Measurements from ENCODE around the gene THAP11. TPM values are rescaled to one million over a fixed set of nuclear protein-coding genes. Genes with fewer than 3 reads are reported as not detected.

The THAP11 gene
- total and polyA plus RNA-seq, 2 of the 13 experiments (the other 11 are each of a cell fraction or from before 2014, with no cell fraction given): 44.2 to 53.4 TPM

- TF ChIP-seq ZNF318 (CRISPR knock-in tag; IDR thresholded peaks at IDR 0.05): 0 out of 2 replicates have a peak, but pooled peaks have one; percentile 54
- TF ChIP-seq KDM6A (CRISPR knock-in tag; IDR thresholded peaks at IDR 0.05; ENCODE audit: low read depth): no peak
- TF ChIP-seq SP140L (CRISPR knock-in tag; IDR thresholded peaks at IDR 0.05; ENCODE audit: borderline replicate concordance): no peak
- no peak for TF ChIP-seq MTF2 (CRISPR knock-in tag; IDR thresholded peaks at IDR 0.05; ENCODE audit: borderline replicate concordance)
These were observed 6.0 kb downstream of the THAP11 start (continued) for GRCh38 chr16:67848118-67848517.

GRCh38 chr16:67853670-67854069, 11.6 kb downstream of the THAP11 start:
- 96% methylated on average over 3 of the region's 3 CpGs for WGBS (ENCODE audit: low lambda C conversion rate)
- in situ Hi-C loops (cut with HindIII; ENCODE audit: extremely low pct_ligation_motif_present, low pct_unique_long_range_greater_than_20kb): no loop called here
- DNase-seq (ENCODE audit: low spot score) (no peak), ATAC-seq (no peak), FAIRE-seq (no peak)
- Histone ChIP-seq H3K27me3 (ENCODE audit: control insufficient read depth in 1 of 2, insufficient read depth in 2 of 2, low read length in 2 of 2) (no peaks in the 10 kb centered on the region), H3K4me3 (replicated peaks in 1 of 3; ENCODE audit: insufficient read depth in 1 of 3, low read depth in 2 of 3, low read length in 3 of 3) (no peak overlapping the region), H3K9me3 (ENCODE audit: low read length) (no peaks in the 10 kb centered on the region), H4K20me1 (ENCODE audit: insufficient read depth, low read length) (peaks cover 55% of the 10 kb centered on the region), H3K79me2 (ENCODE audit: insufficient read depth, low read length) (peaks cover 88% of the 10 kb centered on the region), H3K4me1 (ENCODE audit: insufficient read depth, low read length) (peaks cover 62% of the 10 kb centered on the region), H3K27ac (ENCODE audit: extremely low read length, insufficient read depth, low read length) (no peak overlapping the region), H3K36me3 (replicated peaks in 1 of 2; ENCODE audit: control insufficient read depth in 1 of 2, insufficient read depth in 2 of 2, low read length in 2 of 2) (peaks cover 0 to 17% of the 10 kb centered on the region in 2 experiments; a peak in 3 of 5 replicates), H2AFZ (ENCODE audit: low read length) (no peak overlapping the region), H3K4me2 (ENCODE audit: low read depth, low read length) (no peak overlapping the region), H3K9ac (ENCODE audit: insufficient read depth, low read depth, low read length) (no peak overlapping the region)
- POLR2A ChIA-PET: no interaction called here
- CTCF ChIA-PET (ENCODE audit: low intra/inter-chr PET ratio, low total read pairs): no interaction called here
- intact Hi-C loops (cut with micrococcal nuclease; ENCODE audit: unreplicated experiment): no loop called here
- BruUV-seq (replicated peaks): no TSS peak
- TF ChIP-seq, protein P1, sequence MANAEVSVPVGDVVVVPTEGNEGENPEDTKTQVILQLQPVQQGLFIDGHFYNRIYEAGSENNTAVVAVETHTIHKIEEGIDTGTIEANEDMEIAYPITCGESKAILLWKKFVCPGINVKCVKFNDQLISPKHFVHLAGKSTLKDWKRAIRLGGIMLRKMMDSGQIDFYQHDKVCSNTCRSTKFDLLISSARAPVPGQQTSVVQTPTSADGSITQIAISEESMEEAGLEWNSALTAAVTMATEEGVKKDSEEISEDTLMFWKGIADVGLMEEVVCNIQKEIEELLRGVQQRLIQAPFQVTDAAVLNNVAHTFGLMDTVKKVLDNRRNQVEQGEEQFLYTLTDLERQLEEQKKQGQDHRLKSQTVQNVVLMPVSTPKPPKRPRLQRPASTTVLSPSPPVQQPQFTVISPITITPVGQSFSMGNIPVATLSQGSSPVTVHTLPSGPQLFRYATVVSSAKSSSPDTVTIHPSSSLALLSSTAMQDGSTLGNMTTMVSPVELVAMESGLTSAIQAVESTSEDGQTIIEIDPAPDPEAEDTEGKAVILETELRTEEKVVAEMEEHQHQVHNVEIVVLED (CRISPR knock-in tag; IDR thresholded peaks at IDR 0.05; ENCODE audit: borderline replicate concordance): no peak
- TF ChIP-seq ZNF138 (CRISPR knock-in tag; IDR thresholded peaks at IDR 0.05; ENCODE audit: low read depth) (no peak), SMC3 (IDR thresholded peaks at IDR 0.05; ENCODE audit: low read length) (no peak), THYN1 (CRISPR knock-in tag; IDR thresholded peaks at IDR 0.05; ENCODE audit: borderline replicate concordance, low read depth) (no peak), ZNF121 (CRISPR knock-in tag; IDR thresholded peaks at IDR 0.05) (peak; percentile 61; the same call in 1 of the 2 replicates), ZSCAN30 (CRISPR knock-in tag; IDR thresholded peaks at IDR 0.05) (no peak), NFKB2 (CRISPR knock-in tag; IDR thresholded peaks at IDR 0.05; ENCODE audit: borderline replicate concordance) (0 out of 2 replicates have a peak, but pooled peaks have one; percentile 27)
- TF ChIP-seq, protein P2, sequence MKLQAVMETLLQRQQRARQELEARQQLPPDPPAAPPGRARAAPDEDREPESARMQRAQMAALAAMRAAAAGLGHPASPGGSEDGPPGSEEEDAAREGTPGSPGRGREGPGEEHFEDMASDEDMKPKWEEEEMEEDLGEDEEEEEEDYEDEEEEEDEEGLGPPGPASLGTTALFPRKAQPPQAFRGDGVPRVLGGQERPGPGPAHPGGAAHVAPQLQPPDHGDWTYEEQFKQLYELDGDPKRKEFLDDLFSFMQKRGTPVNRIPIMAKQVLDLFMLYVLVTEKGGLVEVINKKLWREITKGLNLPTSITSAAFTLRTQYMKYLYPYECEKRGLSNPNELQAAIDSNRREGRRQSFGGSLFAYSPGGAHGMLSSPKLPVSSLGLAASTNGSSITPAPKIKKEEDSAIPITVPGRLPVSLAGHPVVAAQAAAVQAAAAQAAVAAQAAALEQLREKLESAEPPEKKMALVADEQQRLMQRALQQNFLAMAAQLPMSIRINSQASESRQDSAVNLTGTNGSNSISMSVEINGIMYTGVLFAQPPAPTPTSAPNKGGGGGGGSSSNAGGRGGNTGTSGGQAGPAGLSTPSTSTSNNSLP (IDR thresholded peaks at IDR 0.05; ENCODE audit: low read depth, low read length): no peak

Data from HepG2 (cell line).